Epithelial cell of proximal tubule (primary cell): ENCODE results near the gene CACNG6. TPM values are rescaled to one million over a fixed set of nuclear protein-coding genes. Genes with fewer than 3 reads are reported as not detected.

Experiments used
- DNase-seq: peaks from one replicate; pipeline ENCODE4 v3.0.0-alpha.2; 2011; ENCODE audit warnings: low read depth
- H3K4me3 ChIP-seq: 2 replicates; pipeline ENCODE4 v1.5.1; 2011; ENCODE audit warnings: low read depth, mild to moderate bottlenecking, low read length
- total RNA-seq: library from RNA; depleted of rRNA; stranded (reverse); fragments of >200 nt; gene quantifications from 2 replicates; pipeline ENCODE4 v1.2.3, GENCODE V29; 2015
- TF ChIP-seq, protein P1 (sequence below): conservative IDR thresholded peaks from 2 replicates; pipeline ENCODE4 v1.5.1; 2012; ENCODE audit warnings: low read depth, mild to moderate bottlenecking, low read length

Gene CACNG6
- total RNA-seq, 1 donor from 2014 or later: 0.29 TPM

DNA sequence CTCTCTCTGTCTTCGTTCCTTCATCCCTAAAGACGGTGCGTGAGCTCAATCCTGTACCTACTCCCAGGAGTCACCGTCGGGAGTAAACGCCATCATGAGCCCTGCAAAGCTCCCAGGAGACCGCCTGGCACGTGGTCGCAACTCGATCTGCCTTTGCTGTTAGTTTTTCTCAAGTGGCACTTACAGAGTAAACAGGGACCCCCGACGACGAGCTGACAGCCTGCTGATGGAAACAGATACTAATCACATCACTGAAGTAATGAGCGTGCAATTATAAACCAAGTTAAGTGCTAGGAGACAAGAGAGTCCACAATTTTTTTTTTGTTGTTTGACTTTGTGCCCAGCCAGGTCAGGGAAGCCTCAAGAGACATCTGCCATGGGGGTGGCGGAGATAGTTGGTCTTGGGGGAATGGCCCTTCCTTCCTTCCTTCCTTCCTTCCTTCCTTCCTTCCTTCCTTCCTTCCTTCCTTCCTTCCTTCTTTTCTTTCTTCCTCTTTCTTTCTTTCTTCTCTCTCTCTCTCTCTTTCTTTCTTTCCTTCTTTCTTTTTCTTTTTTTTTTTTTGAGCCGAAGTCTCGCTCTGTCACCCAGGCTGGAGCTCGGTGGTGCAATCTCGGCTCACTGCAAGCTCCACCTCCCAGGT lies 23.6 kb downstream of the CACNG6 start:
- TF ChIP-seq, protein P1, sequence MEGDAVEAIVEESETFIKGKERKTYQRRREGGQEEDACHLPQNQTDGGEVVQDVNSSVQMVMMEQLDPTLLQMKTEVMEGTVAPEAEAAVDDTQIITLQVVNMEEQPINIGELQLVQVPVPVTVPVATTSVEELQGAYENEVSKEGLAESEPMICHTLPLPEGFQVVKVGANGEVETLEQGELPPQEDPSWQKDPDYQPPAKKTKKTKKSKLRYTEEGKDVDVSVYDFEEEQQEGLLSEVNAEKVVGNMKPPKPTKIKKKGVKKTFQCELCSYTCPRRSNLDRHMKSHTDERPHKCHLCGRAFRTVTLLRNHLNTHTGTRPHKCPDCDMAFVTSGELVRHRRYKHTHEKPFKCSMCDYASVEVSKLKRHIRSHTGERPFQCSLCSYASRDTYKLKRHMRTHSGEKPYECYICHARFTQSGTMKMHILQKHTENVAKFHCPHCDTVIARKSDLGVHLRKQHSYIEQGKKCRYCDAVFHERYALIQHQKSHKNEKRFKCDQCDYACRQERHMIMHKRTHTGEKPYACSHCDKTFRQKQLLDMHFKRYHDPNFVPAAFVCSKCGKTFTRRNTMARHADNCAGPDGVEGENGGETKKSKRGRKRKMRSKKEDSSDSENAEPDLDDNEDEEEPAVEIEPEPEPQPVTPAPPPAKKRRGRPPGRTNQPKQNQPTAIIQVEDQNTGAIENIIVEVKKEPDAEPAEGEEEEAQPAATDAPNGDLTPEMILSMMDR: no peak
- H3K4me3 ChIP-seq: no peak overlapping the region
- DNase-seq: no peak

DNA sequence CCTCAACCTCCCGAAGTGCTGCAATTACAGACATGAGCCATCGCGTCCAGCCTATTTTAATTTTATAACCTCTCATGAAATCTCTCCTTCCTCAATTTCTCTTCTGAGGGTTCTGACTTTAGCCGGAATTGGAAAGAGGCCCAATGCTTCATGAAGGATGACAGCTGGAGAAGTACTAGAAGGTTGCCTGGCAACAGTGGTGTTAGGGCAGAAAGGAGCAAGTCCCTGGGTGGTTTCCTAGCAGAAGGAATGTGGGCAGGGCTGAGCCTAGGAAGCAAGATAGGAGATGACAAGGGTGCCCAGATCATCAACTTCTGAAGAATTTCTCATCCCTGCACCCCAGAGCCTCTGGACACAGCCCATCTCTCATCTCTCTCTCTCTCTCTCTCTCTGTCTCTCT lies 25.8 kb downstream of the CACNG6 start:
- TF ChIP-seq, protein P1: no peak
- no peak for DNase-seq
- H3K4me3 ChIP-seq: no peak overlapping the region

DNA sequence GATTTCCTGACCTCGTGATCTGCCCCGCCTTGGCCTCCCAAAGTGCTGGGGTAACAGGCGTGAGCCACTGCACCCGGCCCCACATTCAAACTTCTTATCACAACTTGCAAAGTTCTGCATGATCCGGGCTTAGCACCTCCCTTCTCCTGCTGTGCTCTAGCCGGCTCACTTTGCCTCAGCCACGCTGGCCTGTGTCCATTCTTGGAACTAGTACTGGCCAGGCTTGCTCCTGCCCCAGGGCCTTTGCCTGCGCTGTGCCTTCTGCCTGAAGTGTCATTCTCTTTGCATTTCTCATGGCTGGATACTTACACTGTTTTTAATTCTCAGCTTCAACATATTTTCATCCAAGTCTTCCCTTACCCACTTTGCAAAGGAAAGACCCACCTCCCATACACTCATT lies 29.9 kb downstream of the CACNG6 start:
- TF ChIP-seq, protein P1: no peak
- no peak overlapping the region for H3K4me3 ChIP-seq
- no peak for DNase-seq

DNA sequence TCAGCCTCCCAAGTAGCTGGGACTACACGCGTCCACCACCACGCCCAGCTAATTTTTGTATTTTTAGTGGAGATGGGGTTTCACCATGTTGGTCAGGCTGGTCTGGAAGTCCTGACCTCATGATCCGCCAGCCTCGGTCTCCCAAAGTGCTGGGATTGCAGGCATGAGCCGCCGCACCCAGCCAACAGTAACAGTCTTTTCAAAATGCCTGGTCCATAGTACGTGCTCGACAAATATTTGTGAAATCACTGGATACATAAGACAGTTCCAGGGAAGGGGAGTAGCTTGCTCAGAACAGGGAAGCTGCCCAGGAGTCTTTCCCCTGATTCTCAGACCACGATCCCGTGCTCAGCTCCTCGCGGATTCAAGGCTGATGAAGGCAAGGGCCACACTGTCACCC lies 30.5 kb downstream of the CACNG6 start:
- TF ChIP-seq, protein P1: no peak
- no peak overlapping the region for H3K4me3 ChIP-seq
- no peak for DNase-seq

DNA sequence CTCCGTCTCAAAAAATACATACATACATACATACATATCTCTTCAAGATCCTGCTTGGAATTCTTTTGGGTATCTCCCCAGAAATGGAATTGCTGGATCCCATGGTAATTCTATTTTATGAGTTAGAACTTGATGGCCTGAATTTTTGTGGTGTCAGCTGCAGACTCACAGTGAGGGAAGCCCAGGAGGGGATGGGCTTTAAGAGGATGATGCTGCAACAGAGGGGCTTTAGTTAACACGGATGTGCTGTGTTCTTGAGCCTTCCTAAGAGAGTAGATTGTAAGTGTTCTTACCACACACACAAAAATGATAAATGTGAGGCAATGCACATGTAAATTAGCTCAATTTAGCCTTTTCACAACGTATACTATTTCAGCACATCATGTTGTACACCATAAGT lies 31.8 kb downstream of the CACNG6 start:
- TF ChIP-seq, protein P1: no peak
- H3K4me3 ChIP-seq: no peak overlapping the region
- no peak for DNase-seq

DNA sequence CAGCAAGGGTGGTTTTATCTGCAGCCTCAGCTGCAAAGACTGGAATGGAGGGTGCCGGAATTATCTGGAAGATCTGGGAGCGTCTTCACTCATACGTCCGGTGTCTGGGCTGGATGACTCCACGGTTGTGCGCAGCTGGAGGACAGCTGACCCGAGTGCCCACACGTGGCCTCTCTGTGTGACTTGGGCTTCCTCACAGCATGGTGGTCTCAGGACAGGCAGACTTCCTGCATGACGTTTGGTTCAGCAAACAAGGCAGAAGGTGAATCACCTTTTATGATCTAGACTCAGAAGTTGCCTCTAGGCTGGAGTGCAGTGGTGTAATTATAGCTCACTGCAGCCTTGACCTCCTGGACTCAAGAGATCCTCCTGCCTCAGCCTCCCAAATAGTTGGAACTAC lies 33.2 kb downstream of the CACNG6 start:
- DNase-seq: no peak
- TF ChIP-seq, protein P1: no peak
- no peak overlapping the region for H3K4me3 ChIP-seq

DNA sequence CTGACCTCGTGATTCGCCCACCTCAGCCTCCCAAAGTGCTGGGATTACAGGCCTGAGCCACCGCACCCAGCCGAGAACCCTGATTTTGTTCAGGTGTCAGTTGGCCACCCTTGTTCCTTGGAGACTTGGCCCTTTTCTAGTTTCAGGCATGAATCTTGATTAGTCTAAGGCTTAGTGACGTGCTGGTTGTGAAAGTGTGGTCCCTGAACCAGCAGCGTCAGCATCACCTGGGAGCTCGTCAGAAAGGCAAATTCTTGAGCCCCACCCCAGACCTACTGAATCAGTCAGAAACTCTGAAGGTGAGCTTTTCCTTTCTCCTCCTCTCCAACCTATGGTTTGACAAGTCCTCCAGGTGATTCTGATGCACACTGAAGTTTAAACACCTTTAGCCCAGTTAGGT lies 35.2 kb downstream of the CACNG6 start:
- no peak overlapping the region for H3K4me3 ChIP-seq
- TF ChIP-seq, protein P1: no peak
- DNase-seq: no peak
